Measurements from ENCODE around the gene XAB2.

- no peak for TF ChIP-seq REST (IDR thresholded peaks at IDR 0.05; ENCODE audit: insufficient read depth in 1 of 2, low read depth in 2 of 2, low read length in 1 of 2)
- TF ChIP-seq CTCF (IDR thresholded peaks at IDR 0.05) = no peak
These were observed 40.9 kb upstream of the XAB2 start for GRCh38 chr19:7670150-7670783.
